ENCODE measurements around the gene KCNMB1.

The KCNMB1 gene

GRCh38 chr5:170372971-170373370, 16.2 kb downstream of the KCNMB1 start:
- DNase-seq = no peak

- no peak for DNase-seq
These were observed 20.6 kb downstream of the KCNMB1 start for GRCh38 chr5:170368586-170368985.

GRCh38 chr5:170366276-170366675, 22.9 kb downstream of the KCNMB1 start:
- no peak for DNase-seq

GRCh38 chr5:170365831-170366230, 23.3 kb downstream of the KCNMB1 start:
- DNase-seq = no peak

GRCh38 chr5:170365011-170365410, 24.2 kb downstream of the KCNMB1 start:
- no peak for DNase-seq

- DNase-seq = no peak
These were observed 25.5 kb downstream of the KCNMB1 start for GRCh38 chr5:170363671-170364070.

GRCh38 chr5:170362656-170363055, 26.5 kb downstream of the KCNMB1 start:
- no peak for DNase-seq

GRCh38 chr5:170362102-170362501, 27.1 kb downstream of the KCNMB1 start:
- no peak for DNase-seq

- no peak for DNase-seq
These were observed 27.6 kb downstream of the KCNMB1 start for GRCh38 chr5:170361616-170362015.

GRCh38 chr5:170361116-170361515, 28.1 kb downstream of the KCNMB1 start:
- no peak for DNase-seq

- no peak for DNase-seq
These were observed 28.5 kb downstream of the KCNMB1 start for GRCh38 chr5:170360709-170361108.

GRCh38 chr5:170357955-170358444, 31.2 kb downstream of the KCNMB1 start:
- no peak for DNase-seq

- DNase-seq = no peak
These were observed 33.5 kb downstream of the KCNMB1 start for GRCh38 chr5:170355601-170356098.

GRCh38 chr5:170353961-170354360, 35.2 kb downstream of the KCNMB1 start:
- no peak for DNase-seq

GRCh38 chr5:170353011-170353761, 36.0 kb downstream of the KCNMB1 start:
- no peak for DNase-seq

- no peak for DNase-seq
These were observed 41.0 kb downstream of the KCNMB1 start for GRCh38 chr5:170348137-170348633.

GRCh38 chr5:170347022-170347567, 42.1 kb downstream of the KCNMB1 start:
- peak; percentile 28 for DNase-seq

GRCh38 chr5:170345971-170346370, 43.2 kb downstream of the KCNMB1 start:
- no peak for DNase-seq

- no peak for DNase-seq
These were observed 46.0 kb downstream of the KCNMB1 start for GRCh38 chr5:170343177-170343576.

GRCh38 chr5:170342153-170342725, 46.9 kb downstream of the KCNMB1 start:
- no peak for DNase-seq

GRCh38 chr5:170341545-170341944, 47.6 kb downstream of the KCNMB1 start:
- no peak for DNase-seq

GRCh38 chr5:170339780-170340167, 49.4 kb downstream of the KCNMB1 start:
- no peak for DNase-seq

- DNase-seq = peak; percentile 78
These were observed 50.0 kb downstream of the KCNMB1 start for GRCh38 chr5:170338933-170339779.
